Effector memory CD8-positive, alpha-beta T cell (primary cell): Measurements from ENCODE around the gene TRIM44.
"Not testable (repeated sequence)": the region's sequence is repeated elsewhere in the genome, so short reads cannot be mapped to it uniquely, and the experiment has no call there.

Source experiments
- ATAC-seq: fragments of 150-1000 bp; cut with Tn5 transposase; replicated peaks from 2 replicates; pipeline ENCODE4 v1.10.0; 2021; ENCODE audit warnings: mild to moderate bottlenecking, moderate library complexity
- DNase-seq, 3 experiments: peaks; one replicate each; pipeline ENCODE4 v3.0.0; 2021
- H3K27ac Mint-ChIP-seq, 2 donors: one replicate each; pipeline ENCODE4 v1.8.0; 2022; ENCODE audit warnings: mild to moderate bottlenecking in 2 of 2, mixed read lengths in 2 of 2, moderate library complexity in 2 of 2
- H3K27me3 Mint-ChIP-seq, 2 donors: one replicate each; pipeline ENCODE4 v1.8.0; 2022; ENCODE audit warnings: mixed read lengths in 2 of 2
- H3K36me3 Mint-ChIP-seq: one replicate; pipeline ENCODE4 v1.8.0; 2022; ENCODE audit warnings: mild to moderate bottlenecking, moderate library complexity, mixed read lengths; ENCODE audit not compliant: insufficient read depth
- H3K4me1 Mint-ChIP-seq, 2 donors: one replicate each; pipeline ENCODE4 v1.8.0; 2022; ENCODE audit warnings: low read depth in 2 of 2, mixed read lengths in 2 of 2
- H3K4me3 Mint-ChIP-seq, 2 donors: one replicate each; pipeline ENCODE4 v1.8.0; 2022; ENCODE audit warnings: mild to moderate bottlenecking in 2 of 2, mixed read lengths in 2 of 2, moderate library complexity in 2 of 2
- H3K9me3 Mint-ChIP-seq, 2 donors: one replicate each; pipeline ENCODE4 v1.8.0; 2022; ENCODE audit warnings: mixed read lengths in 2 of 2

Gene TRIM44

DNA sequence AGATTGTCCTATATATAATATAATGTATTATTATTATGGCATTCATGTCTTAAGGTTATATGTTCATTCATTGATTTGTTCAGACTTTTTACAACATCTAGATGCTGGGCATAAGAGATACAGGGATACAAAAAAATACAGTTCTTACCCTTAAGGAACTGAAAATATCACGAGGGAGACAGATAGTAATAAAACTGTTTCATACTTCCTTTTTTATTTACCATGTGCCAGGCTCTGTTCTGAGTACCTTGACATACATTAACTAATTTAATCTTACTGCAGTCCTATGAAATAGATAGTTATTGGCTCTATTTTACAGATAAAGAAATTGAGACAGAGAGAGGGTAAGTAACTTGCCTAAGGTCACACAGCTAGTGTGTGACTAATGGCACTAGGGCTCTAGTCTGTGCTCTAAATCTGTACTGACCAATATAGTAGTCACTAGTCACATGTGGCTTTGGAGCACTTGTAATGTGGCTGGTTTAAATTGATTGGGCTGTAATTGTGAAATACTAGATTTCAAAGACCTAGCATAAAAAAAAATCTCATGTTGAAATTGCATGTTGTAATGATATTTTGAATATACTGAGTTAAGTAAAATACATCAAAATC lies 21.3 kb downstream of the TRIM44 start:
- Mint-ChIP-seq H3K4me3 (no peak overlapping the region), H3K27ac (no peak overlapping the region), H3K27me3 (no peaks in the 10 kb centered on the region), H3K4me1 (peaks cover 12 to 50% of the 10 kb centered on the region in 2 donors), H3K36me3 (peaks cover 21% of the 10 kb centered on the region), H3K9me3 (no peaks in the 10 kb centered on the region)
- DNase-seq, result no peak
- ATAC-seq, result no peak

DNA sequence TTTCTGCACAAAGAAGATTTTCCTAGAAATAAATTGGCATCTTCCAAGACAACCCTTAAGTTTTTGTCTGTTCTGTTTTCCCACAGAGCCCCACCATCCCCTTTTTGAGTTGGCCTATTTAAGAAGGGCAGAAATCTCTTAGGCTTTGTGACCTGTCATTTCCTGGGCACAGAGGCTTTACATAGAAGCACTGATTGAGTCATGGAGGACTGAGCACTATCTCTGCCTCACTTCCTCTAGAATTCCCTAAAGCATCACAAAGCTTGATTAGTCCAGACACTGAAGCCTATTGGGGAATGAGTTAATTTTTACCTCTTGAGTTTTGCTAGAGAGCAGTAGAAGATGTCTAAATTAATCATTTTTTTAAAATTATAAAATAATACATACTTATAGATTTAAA lies 25.4 kb downstream of the TRIM44 start:
- no peak for DNase-seq
- Mint-ChIP-seq H3K36me3 (peaks cover 21% of the 10 kb centered on the region), H3K27me3 (no peaks in the 10 kb centered on the region), H3K9me3 (no peaks in the 10 kb centered on the region), H3K27ac (peak overlapping the region in 1 of 2 donors; percentile 25), H3K4me1 (peaks cover 7 to 31% of the 10 kb centered on the region in 2 donors), H3K4me3 (no peak overlapping the region)
- ATAC-seq, result no peak

DNA sequence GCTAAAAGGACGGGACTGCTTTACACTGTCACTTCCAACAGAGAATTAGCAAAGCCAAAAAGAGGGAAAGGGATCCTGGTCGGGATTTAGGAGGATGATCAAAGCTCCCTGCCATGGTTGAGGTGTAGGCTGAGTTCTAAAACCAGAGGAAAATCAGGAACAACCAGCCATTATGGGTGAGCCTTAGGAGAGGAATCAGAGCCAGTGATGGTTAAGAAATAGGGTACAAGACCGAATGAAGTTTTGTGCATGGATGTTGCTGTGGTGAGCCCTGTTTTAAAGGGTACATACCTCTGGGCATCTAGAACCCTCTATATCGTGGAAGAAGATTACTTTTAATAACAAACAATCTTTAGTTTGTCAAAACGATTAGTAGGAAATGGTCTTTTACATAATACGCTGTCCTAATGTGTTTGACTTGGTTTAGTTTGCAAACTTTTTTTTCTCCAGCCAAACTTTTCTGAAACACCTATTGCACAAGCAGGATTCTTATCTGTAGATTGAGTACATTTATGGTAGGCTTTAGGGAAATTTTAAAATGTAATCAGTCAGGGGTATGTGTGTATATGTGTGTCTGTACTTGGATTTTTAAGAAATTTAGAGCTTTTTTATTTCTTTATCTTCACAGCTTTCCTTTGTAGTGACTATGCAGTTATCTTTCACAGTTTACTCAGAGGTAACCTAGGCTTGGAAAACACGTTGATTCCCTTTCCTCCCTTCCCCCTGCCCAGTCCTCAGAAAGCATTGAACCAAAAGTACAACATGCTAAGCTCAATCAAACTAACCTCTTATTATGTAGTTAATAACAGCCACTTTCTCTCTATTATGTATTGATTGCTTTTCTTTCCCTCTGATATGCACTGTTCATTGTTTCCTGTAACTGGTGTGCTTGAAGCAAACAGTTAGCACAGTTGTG lies 26.8 kb downstream of the TRIM44 start:
- no peak overlapping the region for H3K4me3 Mint-ChIP-seq
- H3K27ac Mint-ChIP-seq, result peak overlapping the region in 1 of 2 donors; percentile 5
- DNase-seq, result no peak
- no peak for ATAC-seq
- peaks cover 21% of the 10 kb centered on the region for H3K36me3 Mint-ChIP-seq
- H3K4me1 Mint-ChIP-seq, result peaks cover 7 to 26% of the 10 kb centered on the region in 2 donors
- no peaks in the 10 kb centered on the region for H3K9me3 Mint-ChIP-seq
- no peaks in the 10 kb centered on the region for H3K27me3 Mint-ChIP-seq

GRCh38 chr11:35702126-35702525 lies 39.6 kb downstream of the TRIM44 start:
- H3K27ac Mint-ChIP-seq, result no peak overlapping the region
- DNase-seq (no peak), ATAC-seq (no peak)
- no peaks in the 10 kb centered on the region for H3K27me3 Mint-ChIP-seq
- peaks cover 0 to 2% of the 10 kb centered on the region in 2 donors for H3K4me1 Mint-ChIP-seq
- H3K9me3 Mint-ChIP-seq, result no peaks in the 10 kb centered on the region
- no peak overlapping the region for H3K4me3 Mint-ChIP-seq
- H3K36me3 Mint-ChIP-seq, result no peaks in the 10 kb centered on the region

DNA sequence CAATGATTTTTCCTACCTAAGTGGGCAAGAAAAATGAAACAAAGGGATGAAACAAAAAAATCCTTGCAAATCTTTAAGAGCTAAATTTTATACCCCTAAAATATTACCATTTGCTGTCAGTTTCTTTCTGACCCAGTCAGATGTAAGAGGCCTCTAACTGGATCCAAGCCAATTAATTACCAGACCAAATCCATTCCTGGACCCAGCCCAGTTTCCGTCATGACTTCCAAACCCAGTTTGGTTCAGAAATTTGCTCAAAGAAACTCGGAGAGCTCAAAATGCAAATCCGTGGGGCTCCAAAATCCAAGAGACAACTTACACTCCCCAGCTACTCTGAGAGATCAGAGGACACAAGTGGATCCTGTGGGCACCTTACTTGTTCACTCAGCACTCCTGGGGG lies 46.8 kb downstream of the TRIM44 start:
- Mint-ChIP-seq H3K27me3 (no peaks in the 10 kb centered on the region), H3K27ac (no peak overlapping the region), H3K4me1 (peaks cover 3 to 13% of the 10 kb centered on the region in 2 donors), H3K4me3 (no peak overlapping the region), H3K9me3 (no peaks in the 10 kb centered on the region), H3K36me3 (no peaks in the 10 kb centered on the region)
- DNase-seq (no peak), ATAC-seq (no peak)

DNA sequence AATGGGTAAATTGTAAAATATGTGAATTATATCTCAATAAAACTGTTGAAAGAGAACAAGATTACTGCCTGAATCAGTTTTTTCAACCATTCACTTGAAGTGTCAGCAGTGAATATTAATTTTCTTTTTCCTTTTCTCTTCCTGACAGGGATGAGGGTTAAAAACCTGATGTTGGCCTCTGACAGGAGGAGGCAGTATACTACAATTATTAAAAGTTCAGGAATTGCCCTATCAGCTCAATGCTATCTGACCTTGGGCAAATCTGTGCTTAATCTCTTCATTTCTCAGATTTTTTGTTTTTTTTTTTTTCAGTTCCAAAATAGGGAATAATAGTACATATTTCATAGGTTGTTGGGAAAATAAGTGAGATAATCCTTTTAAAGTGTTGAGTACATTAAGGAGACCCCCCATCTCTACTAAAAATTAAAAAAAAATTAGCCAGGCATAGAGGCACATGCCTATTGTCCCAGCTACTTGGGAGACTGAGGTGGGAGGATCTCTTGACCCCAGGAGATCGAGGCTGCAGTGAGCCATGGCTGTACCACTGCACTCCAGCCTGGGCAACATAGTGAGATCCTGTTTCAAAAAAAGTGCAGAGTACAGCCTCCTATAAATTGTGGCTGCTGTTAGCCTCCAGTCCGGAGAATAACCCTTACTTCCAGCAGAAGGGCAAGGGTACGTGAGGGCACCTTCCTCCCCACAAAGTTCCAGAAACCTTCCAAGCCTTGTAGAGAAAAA lies 48.8 kb downstream of the TRIM44 start:
- Mint-ChIP-seq H3K36me3 (no peaks in the 10 kb centered on the region), H3K4me3 (no peak overlapping the region), H3K27me3 (no peaks in the 10 kb centered on the region), H3K9me3 (peaks cover 0 to 6% of the 10 kb centered on the region in 2 donors), H3K4me1 (peaks cover 15 to 27% of the 10 kb centered on the region in 2 donors), H3K27ac (peak overlapping the region in 1 of 2 donors; percentile 35)
- DNase-seq, result no peak
- ATAC-seq, result no peak

DNA sequence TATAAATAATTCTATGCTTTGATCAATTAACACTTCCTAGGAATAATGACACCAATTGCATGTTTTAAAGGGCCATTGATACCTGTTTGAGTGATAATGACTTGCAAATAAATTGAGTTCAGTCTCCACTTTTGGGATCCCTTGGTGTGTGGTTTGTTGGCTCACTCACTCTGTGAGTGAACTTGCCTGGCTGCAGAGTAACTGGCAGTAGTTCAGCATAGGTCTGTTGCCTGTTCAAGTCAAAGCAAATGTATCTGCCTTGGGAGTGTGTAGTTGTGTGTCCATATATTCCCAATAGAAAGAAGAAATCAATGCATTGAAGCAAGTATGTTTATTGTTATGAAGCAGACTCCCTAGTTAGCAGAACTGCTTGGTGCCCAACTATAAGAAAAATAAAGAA lies 49.3 kb downstream of the TRIM44 start:
- Mint-ChIP-seq H3K36me3 (no peaks in the 10 kb centered on the region), H3K27me3 (no peaks in the 10 kb centered on the region), H3K27ac (no peak overlapping the region), H3K9me3 (peaks cover 0 to 6% of the 10 kb centered on the region in 2 donors), H3K4me3 (no peak overlapping the region), H3K4me1 (peaks cover 16 to 30% of the 10 kb centered on the region in 2 donors)
- DNase-seq, result no peak
- ATAC-seq, result no peak

DNA sequence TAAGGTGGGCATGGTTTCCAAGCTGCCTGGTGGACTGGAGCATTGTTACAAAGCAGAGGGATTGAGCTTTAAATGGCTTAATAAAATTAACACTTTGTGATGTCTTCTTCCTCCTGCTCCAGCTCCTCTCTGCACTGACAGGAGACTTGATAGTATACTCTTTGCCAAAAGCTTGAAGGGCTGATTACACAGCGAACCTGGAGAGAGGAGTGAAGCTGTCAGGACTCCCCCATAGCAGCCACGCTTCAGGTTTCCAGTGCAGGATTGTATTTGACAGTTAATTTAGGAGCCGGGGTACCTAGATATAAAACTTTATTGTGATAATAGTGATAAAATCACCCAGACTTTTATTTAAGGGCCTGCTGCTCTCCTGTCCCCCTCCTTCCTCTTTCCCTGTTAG lies 50.0 kb downstream of the TRIM44 start:
- peaks cover 18 to 36% of the 10 kb centered on the region in 2 donors for H3K4me1 Mint-ChIP-seq
- no peaks in the 10 kb centered on the region for H3K36me3 Mint-ChIP-seq
- no peak overlapping the region for H3K4me3 Mint-ChIP-seq
- DNase-seq (no peak), ATAC-seq (no peak)
- H3K27ac Mint-ChIP-seq, result peak overlapping the region in 1 of 2 donors; percentile 69
- H3K9me3 Mint-ChIP-seq, result peaks cover 0 to 6% of the 10 kb centered on the region in 2 donors
- no peaks in the 10 kb centered on the region for H3K27me3 Mint-ChIP-seq

GRCh38 chr11:35714882-35715627 lies 52.5 kb downstream of the TRIM44 start:
- Mint-ChIP-seq H3K4me3 (no peak overlapping the region), H3K27ac (peak overlapping the region in 1 of 2 donors; percentile 81), H3K36me3 (no peaks in the 10 kb centered on the region), H3K4me1 (peaks cover 22 to 43% of the 10 kb centered on the region in 2 donors), H3K9me3 (peaks cover 0 to 6% of the 10 kb centered on the region in 2 donors), H3K27me3 (no peaks in the 10 kb centered on the region)
- DNase-seq (peak in 1 of 3 experiments; percentile 0), ATAC-seq (peak; percentile 48)

GRCh38 chr11:35715677-35716076 lies 53.1 kb downstream of the TRIM44 start:
- not testable (repeated sequence) for H3K9me3 Mint-ChIP-seq, H3K4me3 Mint-ChIP-seq, H3K27me3 Mint-ChIP-seq, ATAC-seq, DNase-seq, H3K36me3 Mint-ChIP-seq
- H3K4me1 Mint-ChIP-seq, result peaks cover 26 to 43% of the 10 kb centered on the region in 2 donors
- peak overlapping the region in 1 of 2 donors; percentile 81 for H3K27ac Mint-ChIP-seq

DNA sequence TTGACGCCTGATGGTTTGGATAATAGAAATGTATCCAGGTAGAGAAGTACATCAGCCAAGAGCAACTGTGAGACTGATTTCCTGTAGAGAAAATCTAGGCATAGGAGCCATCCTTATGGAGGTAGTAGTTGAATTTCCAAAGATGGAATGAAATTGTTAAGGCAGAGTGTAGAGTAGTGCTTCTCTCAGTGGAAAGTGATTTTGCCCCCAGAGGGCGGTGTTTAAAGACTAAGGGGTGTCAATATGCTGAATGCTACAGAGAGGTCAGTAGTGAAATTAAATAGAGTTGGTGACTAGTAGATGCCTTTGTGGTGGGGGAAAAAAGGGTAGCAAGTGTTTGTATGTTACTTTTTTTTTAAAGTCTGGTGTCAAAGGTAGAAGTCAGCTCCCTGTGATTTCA lies 54.5 kb downstream of the TRIM44 start:
- Mint-ChIP-seq H3K4me1 (peaks cover 26 to 43% of the 10 kb centered on the region in 2 donors), H3K27me3 (no peaks in the 10 kb centered on the region), H3K27ac (no peak overlapping the region), H3K36me3 (no peaks in the 10 kb centered on the region), H3K9me3 (peaks cover 0 to 6% of the 10 kb centered on the region in 2 donors), H3K4me3 (no peak overlapping the region)
- DNase-seq, result no peak
- no peak for ATAC-seq

DNA sequence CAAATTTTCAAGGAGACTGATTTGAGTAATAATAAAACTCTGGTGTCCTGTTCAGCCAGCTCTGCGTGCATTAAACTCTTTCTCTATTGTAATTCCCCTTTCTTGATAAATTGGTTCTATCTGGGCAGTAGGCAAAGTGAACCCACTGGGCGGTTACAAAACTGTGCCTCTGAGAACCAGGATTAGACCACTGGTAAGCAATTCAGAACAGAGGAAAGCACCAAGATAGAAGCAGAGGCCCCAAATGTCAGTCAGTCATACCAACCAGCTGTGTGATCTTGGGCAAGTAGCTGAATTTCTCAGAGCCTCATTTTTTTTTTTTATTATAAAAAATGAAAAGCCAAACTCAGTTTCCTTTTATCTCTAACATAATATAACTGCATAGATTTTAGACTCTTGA lies 54.9 kb downstream of the TRIM44 start:
- Mint-ChIP-seq H3K4me1 (peaks cover 26 to 42% of the 10 kb centered on the region in 2 donors), H3K4me3 (no peak overlapping the region), H3K27ac (no peak overlapping the region), H3K27me3 (no peaks in the 10 kb centered on the region), H3K36me3 (no peaks in the 10 kb centered on the region), H3K9me3 (peaks cover 0 to 6% of the 10 kb centered on the region in 2 donors)
- DNase-seq, result no peak
- no peak for ATAC-seq
